Duodenal mucosa (tissue), 2 donors: ENCODE measurements around the gene AVEN.
"Not testable (repeated sequence)": the region's sequence is repeated elsewhere in the genome, so short reads cannot be mapped to it uniquely, and the experiment has no call there.

Experiments
- H3K27ac ChIP-seq: one replicate; pipeline ENCODE4 v1.7.0; 2013; ENCODE audit warnings: low read depth, low read length
- H3K27me3 ChIP-seq, 2 donors: one replicate each; pipeline ENCODE4 v1.7.0; 2013; ENCODE audit warnings: low read length in 2 of 2, control low read depth in 1 of 2; ENCODE audit not compliant: insufficient read depth in 2 of 2, control insufficient read depth in 1 of 2
- H3K36me3 ChIP-seq, 2 donors: one replicate each; pipeline ENCODE4 v1.7.0; 2013; ENCODE audit warnings: low read length in 2 of 2, control low read depth in 1 of 2; ENCODE audit not compliant: insufficient read depth in 2 of 2, control insufficient read depth in 1 of 2
- H3K4me1 ChIP-seq, 2 donors: one replicate each; pipeline ENCODE4 v1.7.0; 2013; ENCODE audit warnings: low read length in 2 of 2, control low read depth in 1 of 2; ENCODE audit not compliant: insufficient read depth in 2 of 2, control insufficient read depth in 1 of 2
- H3K4me3 ChIP-seq, 2 donors: one replicate each; pipeline ENCODE4 v1.7.0; 2013; ENCODE audit warnings: low read length in 2 of 2, low read depth in 1 of 2
- H3K9ac ChIP-seq, 2 donors: one replicate each; pipeline ENCODE4 v1.7.0; 2013; ENCODE audit warnings: low read length in 2 of 2, low read depth in 1 of 2
- H3K9me3 ChIP-seq, 2 donors: one replicate each; pipeline ENCODE4 v1.7.0; 2013; ENCODE audit warnings: low read length in 2 of 2, control low read depth in 1 of 2; ENCODE audit not compliant: control insufficient read depth in 1 of 2

AVEN gene

GRCh38 chr15:34043391-34043790, 4.4 kb upstream of the AVEN start:
- Histone ChIP-seq H3K9me3 (no peaks in the 10 kb centered on the region), H3K4me1 (peaks cover 7 to 11% of the 10 kb centered on the region in 2 donors), H3K36me3 (no peaks in the 10 kb centered on the region), H3K27ac (no peak overlapping the region), H3K4me3 (no peak overlapping the region), H3K27me3 (no peaks in the 10 kb centered on the region), H3K9ac (no peak overlapping the region)

- H3K27me3 ChIP-seq: no peaks in the 10 kb centered on the region
- H3K36me3 ChIP-seq: no peaks in the 10 kb centered on the region
- no peaks in the 10 kb centered on the region for H3K9me3 ChIP-seq
- peak overlapping the region; percentile 64 to 91 for H3K4me3 ChIP-seq
- peak overlapping the region; percentile 54 to 55 for H3K9ac ChIP-seq
- H3K4me1 ChIP-seq: peaks cover 14 to 17% of the 10 kb centered on the region in 2 donors
- H3K27ac ChIP-seq: no peak overlapping the region
These were observed 748 bp upstream of the AVEN start for GRCh38 chr15:34039790-34040113.

DNA sequence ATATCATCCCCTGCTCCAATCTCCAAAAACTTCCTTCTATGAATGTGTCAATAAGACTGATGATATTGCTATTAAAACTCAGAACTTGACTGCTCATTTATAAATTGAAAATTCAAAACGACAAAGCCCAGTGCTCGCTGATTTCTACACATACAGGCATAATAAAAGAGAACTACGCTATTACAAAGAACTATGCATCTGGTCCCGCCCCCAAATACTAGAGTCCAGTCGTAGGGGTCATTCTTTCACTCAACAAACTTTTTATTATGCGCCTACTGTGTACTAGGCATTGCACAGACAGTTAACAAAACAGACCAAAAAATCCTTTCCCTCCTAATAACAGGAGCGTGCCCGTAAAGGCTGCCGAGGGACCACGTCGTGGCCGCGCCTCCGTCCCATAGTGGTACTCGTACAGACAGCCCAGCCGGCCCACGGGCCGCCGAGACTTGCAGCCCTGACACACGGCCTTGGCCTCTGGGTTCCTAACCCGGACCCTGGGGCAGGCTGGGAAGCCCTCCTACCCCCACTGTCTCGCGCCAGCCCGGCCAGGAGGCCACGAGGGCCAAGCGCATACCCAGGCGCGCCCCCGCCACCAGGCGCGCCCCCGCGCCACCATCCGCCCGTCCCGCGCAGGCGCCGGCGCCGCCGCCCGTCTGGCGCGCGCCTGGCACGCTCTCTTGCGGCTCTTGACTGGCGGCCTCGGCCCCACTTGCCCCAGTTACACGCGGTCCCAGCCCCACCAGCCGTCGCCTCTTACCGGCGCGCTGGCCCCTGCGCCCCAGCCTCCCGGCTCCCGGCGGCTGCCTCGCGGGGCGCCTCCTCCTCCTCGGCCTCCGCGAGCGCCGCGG, 757 bp downstream of the AVEN start:
- Histone ChIP-seq H3K27me3 (no peaks in the 10 kb centered on the region), H3K4me3 (peak overlapping the region; percentile 91 to 96), H3K36me3 (no peaks in the 10 kb centered on the region), H3K27ac (peak overlapping the region; percentile 89), H3K9me3 (no peaks in the 10 kb centered on the region), H3K4me1 (peaks cover 14 to 17% of the 10 kb centered on the region in 2 donors), H3K9ac (peak overlapping the region; percentile 71 to 88)

DNA sequence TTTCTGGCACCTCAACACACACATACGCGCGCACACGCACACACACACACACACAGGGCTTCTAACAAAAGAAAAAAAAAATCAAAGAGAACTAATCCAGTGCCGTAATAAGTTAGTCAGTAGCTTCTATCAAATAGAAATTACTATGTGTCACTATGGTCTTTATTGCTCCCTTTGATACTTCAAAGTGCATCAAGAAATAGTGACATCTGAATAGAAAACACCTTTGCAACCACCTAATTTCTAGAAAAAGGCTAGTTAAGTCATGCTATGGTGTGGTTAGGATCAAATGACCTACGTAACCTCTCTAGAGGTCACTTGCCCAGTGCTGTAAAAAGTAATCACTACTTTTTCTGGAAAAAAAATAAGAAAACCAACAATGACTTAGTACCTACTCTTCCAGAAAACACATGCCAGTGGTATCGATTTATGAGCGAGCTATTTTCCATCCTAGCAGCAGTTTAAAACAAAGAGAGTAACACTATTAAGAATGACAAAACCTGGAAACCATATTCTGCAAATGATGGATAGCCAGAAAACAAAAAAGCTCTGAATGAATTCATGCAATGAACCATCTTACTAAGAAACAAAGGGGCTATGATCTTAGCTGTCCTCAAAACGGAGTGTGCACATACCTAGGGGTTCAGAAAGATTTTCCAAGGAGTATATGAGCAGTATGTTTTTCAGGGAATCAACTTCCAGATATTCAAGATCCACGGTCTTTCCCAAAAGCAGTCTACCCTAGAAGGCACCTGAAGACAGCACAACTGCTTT, 6.8 kb downstream of the AVEN start:
- Histone ChIP-seq H3K9me3 (no peaks in the 10 kb centered on the region), H3K4me3 (no peak overlapping the region), H3K27ac (no peak overlapping the region), H3K9ac (no peak overlapping the region), H3K36me3 (no peaks in the 10 kb centered on the region), H3K4me1 (no peaks in the 10 kb centered on the region), H3K27me3 (no peaks in the 10 kb centered on the region)

GRCh38 chr15:34027606-34028005, 11.4 kb downstream of the AVEN start:
- Histone ChIP-seq H3K4me1 (no peaks in the 10 kb centered on the region), H3K36me3 (no peaks in the 10 kb centered on the region), H3K27ac (no peak overlapping the region), H3K9ac (no peak overlapping the region), H3K9me3 (no peaks in the 10 kb centered on the region), H3K4me3 (no peak overlapping the region), H3K27me3 (no peaks in the 10 kb centered on the region)

DNA sequence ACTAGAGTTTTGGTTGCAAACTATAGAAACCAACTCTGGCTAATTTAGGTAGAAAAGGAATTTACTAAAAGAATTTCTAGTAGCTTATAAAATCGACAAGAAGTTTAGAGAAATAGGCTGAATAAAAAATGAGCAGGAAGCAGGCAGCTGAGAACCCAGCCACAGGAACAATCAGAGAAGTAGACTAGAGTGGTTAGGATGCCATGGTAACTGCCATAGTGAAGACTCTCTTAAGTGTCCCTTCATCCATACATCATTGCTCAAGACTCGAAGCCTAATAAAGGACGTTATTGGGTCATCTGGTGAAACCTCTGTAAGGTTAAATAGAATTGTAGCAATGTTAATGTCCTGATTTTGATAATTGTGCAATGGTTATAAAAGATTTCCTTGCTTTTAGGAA, 13.8 kb downstream of the AVEN start:
- Histone ChIP-seq H3K27ac (no peak overlapping the region), H3K9ac (no peak overlapping the region), H3K4me3 (no peak overlapping the region), H3K9me3 (no peaks in the 10 kb centered on the region), H3K27me3 (no peaks in the 10 kb centered on the region), H3K4me1 (no peaks in the 10 kb centered on the region), H3K36me3 (no peaks in the 10 kb centered on the region)

GRCh38 chr15:34023907-34024306, 15.1 kb downstream of the AVEN start:
- Histone ChIP-seq H3K27me3 (no peaks in the 10 kb centered on the region), H3K9me3 (no peaks in the 10 kb centered on the region), H3K27ac (no peak overlapping the region), H3K36me3 (no peaks in the 10 kb centered on the region), H3K4me3 (no peak overlapping the region), H3K9ac (no peak overlapping the region), H3K4me1 (no peaks in the 10 kb centered on the region)

DNA sequence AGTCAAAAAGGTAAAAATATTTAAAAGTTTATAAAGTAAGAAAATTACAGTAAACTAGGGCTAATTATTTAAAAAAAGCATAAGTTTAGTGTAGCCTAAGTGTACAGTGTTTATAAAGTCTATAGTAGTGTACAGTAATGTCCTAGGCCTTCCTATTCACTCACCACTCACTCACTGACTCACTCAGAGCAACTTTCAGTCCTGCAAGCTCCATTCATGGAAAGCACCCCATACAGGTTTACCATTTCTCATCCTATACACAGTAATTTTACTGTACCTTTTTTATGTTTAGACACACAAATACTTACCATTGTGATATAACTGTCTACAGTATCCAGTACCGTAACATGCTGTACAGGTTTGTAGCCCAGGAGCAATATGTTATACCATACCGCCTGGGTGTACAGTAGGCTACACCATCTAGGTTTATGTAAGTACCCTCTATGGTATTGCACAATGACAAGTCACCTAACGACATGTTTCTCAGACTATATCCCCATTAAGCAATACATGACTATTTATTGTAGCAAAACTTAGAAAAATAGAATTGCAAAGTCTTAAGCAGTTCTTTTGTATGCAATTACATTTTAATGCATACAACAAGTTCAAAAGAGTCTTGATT, 19.5 kb downstream of the AVEN start:
- H3K9me3 ChIP-seq: no peaks in the 10 kb centered on the region
- no peaks in the 10 kb centered on the region for H3K27me3 ChIP-seq

DNA sequence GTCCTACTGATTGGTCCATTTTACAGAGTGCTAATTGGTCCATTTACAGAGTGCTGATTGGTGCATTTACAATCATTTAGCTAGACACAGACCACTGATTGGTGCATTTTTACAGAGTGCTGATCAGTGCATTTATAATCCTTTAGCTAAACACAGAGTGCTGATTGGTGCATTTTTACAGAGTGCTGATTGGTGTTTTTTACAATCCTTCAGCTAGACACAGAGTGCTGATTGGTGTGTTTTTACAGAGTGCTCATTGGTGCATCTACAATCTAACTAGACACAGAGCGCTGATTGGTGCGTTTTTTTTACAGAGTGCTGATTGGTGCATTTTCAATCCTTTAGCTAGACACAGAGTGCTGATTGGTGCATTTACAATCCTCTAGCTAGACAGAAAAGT, 20.3 kb downstream of the AVEN start:
- H3K4me1 ChIP-seq, H3K36me3 ChIP-seq, H3K27me3 ChIP-seq, H3K27ac ChIP-seq, H3K9ac ChIP-seq, H3K4me3 ChIP-seq, H3K9me3 ChIP-seq: not testable (repeated sequence)

More for the DNA sequence above, 19.5 kb downstream of the AVEN start:
- H3K4me1 ChIP-seq: no peaks in the 10 kb centered on the region
- H3K27ac ChIP-seq: no peak overlapping the region
- no peak overlapping the region for H3K4me3 ChIP-seq
- H3K36me3 ChIP-seq: no peaks in the 10 kb centered on the region
- H3K9ac ChIP-seq: no peak overlapping the region

DNA sequence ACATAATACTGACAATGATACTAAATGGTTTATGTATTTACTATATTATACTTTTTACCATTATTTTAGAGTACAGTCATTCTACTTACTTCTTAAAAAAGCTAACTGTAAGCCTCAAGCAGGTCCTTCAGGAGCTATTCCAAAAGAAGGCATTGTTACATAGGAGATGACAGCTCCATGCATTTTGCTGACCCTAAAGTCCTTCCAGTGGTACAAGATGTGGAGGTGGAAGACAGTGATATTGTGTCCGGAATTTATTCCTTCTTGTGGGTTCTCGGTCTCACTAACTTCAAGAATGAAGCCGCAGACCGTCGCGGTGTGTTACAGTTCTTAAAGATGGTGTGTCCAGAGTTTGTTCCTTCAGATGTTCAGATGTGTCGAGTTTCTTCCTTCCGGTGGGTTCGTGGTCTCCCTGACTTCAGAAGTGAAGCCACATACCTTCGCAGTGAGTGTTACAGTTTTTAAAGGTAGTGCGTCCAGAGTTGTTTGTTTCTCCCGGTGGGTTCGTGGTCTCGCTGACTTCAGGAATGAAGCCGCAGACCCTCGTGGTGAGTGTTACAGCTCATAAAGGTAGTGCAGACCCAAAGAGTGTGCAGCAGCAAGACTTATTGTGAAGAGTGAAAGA, 20.9 kb downstream of the AVEN start:
- H3K9ac ChIP-seq: no peak overlapping the region
- H3K9me3 ChIP-seq: no peaks in the 10 kb centered on the region
- no peaks in the 10 kb centered on the region for H3K4me1 ChIP-seq
- H3K27me3 ChIP-seq: no peaks in the 10 kb centered on the region
- no peak overlapping the region for H3K4me3 ChIP-seq
- H3K27ac ChIP-seq: no peak overlapping the region
- no peaks in the 10 kb centered on the region for H3K36me3 ChIP-seq
